ENCODE measurements around the gene PLXNB3. TPM values are rescaled to one million over a fixed set of nuclear protein-coding genes. Genes with fewer than 3 reads are reported as not detected.
A peak's percentile ranks its signal among the peaks of the same experiment; 100 is the strongest.
"Not testable (repeated sequence)": the region's sequence is repeated elsewhere in the genome, so short reads cannot be mapped to it uniquely, and the experiment has no call there.

PLXNB3 gene
- total RNA-seq: 1 to 10 TPM; 5.9 to 7.1 TPM
- long read RNA-seq, partial matches to known transcripts: 2 of 5 reads
- long read RNA-seq, other reads (novel, unspliced or antisense): 3 of 5 reads

DNA sequence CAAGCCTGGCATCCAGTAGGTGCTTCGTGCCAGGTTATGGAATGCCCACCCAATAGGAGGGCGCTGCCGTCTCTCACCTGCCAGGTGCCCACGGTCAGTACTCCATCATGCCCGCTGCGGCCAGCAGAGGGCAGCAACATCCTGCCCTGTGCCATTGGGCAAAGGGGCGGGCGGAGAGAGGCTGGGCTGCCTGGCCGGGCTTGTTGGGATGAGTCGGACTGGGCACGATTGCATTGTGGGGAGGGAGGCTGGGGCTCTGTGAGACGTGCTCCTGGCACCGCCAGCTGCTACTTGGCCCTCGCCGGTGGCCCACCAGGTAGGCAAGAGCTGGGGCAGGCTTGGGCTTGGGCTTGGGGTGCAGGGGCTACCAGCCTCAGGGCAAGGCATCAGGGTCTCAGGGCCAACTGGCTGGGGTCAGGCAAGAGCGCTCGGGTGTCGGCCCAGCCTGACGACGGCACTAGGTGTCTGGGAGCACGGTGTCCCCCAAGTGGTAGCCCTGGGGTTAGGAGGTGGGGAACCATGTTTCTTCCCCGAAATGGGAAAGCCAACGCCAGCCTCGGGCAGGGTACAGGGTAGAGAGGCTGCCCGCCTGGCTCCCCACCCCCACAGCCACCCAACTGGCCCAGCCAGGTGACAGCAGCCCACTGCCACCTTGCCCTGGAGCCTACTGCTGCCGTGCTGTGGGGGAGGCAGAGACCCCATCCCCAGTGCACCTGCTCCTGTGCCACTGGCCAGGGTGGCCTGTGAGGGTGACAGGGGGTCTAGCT, at the start of gene PLXNB3:
PLXNB3 (plus strand) TSS at position 261 of the 767 bp plus-strand sequence. CDS start 1,287 bp downstream, outside the sequence.
- peak; percentile 83 for DNase-seq
- intact Hi-C loops (cut with DNase I): loop anchor here (5.0 kb wide), 2 partner anchors 188 to 193 kb away; no protein-coding TSS in a partner anchor
- peak; percentile 81 to 84 for ATAC-seq

DNA sequence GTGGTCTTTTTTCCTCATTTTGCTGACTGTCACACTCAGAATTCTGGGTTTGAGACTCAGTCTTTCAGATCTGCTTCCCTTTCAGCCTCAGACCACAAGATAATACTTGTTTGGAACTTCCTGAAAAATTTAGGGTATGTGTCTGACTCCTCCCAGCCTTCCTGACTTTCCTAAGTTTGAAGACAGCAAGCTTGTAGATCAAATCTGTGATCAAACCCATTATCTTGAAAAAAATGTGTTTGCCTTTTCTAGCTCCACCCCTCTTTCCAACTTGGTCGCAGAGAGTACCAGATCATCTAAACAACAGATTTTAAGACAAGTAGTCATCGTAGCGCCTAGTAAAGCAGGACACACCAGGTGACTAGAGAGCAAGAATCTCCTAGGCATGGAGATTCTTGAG, 49.8 kb upstream of the PLXNB3 start:
- intact Hi-C loops (cut with DNase I): no loop called here
- no peak for ATAC-seq
- DNase-seq: no peak

DNA sequence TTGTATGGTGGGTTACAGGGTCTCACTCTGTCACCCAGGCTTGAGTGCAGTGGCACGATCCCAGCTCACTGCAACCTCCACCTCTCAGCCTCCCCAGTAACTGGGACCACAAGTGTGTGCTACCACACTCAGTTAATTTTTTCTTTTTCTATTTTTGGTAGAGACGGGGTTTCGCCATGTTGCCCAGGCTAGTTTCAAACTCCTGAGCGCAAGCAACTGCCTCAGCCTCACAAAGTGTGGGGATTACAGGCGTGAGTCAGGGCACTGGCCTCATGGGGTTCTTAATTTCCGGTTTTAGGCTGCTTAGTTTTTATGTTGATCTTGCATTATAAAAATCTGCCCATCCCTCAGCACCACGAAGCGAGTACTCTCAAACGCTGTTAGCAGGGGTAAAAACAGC, 46.6 kb upstream of the PLXNB3 start:
- intact Hi-C loops (cut with DNase I): no loop called here
- DNase-seq (no peak), ATAC-seq (no peak)

DNA sequence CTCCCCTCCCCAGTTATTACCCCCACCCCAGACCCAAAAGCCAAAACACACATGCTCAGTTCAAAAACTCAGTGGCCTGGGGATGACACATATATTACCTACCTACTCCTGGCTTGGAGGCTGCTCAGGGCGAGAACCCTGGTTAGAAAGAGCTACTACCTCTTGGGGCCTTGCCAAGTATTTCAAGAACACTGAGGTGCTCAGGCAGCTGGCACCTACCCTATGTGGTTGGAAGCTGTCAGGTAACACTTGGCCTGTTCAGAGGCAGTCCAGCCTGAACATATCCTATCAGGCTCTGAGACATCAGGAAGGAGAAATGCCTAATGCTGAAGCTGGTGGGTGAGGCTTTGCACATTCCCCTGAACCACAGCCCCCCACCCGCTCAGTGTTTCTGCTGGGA, 44.8 kb upstream of the PLXNB3 start:
- no peak for ATAC-seq
- intact Hi-C loops (cut with DNase I): no loop called here
- no peak for DNase-seq

DNA sequence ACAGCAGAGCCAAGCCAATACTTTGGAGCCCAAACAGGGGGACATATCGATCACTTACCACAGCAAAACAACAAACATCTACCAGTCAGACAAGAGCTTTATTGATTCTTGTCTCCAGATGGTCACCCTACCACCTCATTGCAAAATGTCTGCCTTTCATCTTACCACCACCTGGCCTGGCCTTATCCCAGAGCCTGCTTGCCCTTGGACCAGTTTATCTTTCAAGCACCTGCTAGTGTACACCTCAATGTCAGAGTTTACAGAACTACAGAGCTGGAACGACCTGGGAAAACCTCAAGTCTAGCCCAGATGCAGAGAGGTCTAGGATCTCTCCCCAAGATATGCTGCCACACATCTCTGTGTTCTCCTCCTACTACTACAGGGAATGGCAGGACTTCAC, 44.3 kb upstream of the PLXNB3 start:
- no peak for DNase-seq
- intact Hi-C loops (cut with DNase I): no loop called here
- ATAC-seq: no peak

DNA sequence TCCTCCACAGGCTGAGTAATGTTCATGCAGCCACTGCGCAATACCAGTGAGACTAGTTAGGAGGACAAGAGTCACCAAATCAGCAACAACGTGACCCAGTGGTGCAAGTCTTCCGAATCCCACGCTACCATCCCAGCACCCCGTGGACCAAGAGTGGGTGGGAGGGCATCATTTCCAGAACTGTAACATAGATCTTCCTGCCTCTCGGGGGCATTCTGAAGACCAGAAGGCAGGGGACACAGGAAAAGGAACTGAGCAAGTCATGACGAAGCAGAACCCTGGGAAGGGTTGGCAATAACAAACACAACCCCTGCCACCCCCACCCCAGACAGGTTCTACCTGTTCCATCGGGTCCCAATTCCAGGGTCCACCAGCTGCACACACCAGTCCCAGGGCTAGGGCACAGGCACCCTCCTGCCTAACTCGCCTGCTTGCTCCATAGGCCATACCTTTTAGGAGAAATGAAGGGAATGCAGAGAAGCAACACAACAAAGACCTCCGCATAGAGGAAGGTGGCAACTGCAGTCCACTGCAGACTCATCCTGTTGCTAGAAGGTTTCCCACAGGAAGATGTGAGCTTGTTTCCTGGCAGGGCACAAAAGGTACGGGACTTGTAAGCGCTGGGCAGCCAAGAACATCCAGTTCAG, 41.2 kb upstream of the PLXNB3 start:
- intact Hi-C loops (cut with DNase I): no loop called here
- DNase-seq: no peak
- no peak for ATAC-seq

DNA sequence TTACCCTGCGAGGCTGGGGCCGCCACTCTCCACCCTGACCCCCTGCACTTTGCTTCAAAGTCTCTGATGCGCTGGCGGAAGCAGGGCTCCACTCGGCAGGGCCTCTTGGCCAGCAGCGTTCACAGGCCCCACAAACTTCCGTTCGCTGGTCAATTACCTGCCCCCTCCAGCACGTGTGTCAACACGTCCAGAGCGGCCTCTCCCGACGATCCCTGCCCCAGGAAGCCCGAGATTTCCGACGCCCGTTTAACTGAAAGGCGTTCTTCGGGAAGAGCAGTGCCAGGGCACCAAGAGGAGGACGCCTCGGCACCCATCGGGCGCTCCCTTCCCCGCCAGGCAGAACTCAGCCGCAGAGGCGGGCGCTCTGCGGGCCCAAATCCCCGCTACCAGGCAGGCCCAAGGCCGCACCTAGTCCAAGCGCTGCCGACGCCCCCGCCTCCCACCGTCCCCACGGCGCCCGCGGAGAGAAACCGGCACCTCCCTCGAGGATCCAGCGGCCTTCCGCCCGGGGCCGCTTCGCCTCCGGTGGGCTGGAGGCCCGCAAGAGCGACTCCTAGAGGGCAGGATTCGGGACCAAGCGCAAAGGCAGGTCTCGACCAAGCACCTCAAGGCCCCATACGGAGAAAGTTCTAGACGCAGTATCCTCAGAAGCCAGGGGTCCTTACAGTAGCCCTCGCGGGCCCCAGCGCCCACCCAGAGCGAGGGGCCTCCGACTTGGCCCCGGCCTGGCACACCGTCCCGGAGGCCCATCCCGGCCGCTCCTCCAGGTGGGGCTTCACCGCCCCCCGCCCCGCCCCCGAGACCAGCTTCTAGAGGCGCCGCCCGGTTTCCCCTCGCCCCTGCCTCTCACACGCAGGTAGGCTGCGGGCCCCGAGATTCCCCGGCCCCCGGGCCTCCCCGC, 40.4 kb upstream of the PLXNB3 start:
- peak; percentile 1 to 6 for ATAC-seq
- intact Hi-C loops (cut with DNase I): no loop called here
- peak; percentile 50 for DNase-seq

DNA sequence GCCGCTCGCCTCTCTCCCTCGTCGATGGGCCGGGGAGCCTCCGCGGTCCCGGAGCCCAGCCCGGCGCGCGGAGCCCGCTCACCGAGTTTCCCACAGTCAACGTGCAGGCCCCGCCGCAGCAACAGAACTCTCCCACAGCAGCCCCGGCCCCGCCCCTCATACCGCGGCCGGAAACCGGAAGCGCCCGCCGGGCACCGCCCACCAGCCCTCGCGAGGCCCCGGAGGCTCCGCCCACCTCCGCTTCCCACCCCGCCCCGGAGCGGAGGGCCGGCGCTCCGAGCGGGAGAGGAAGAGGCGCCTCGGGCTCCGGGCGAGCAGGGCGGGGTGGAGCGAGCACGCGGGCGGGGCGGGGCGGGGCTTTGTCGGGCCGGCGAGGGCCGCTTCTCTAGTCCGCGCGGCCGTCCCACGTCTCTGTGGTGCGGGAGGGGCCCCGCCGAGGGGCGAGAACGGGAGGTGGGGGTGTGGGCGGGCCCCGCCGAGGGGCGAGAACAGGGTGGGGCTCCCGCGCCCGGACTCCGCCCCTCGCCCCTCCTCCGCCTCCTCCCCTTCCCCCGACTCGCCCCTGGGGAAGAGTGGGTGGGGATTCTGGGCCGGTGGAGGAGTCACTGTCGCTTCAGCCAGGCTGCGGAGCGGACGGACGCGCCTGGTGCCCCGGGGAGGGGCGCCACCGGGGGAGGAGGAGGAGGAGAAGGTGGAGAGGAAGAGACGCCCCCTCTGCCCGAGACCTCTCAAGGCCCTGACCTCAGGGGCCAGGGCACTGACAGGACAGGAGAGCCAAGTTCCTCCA, 39.6 kb upstream of the PLXNB3 start, which contains the start of the genes ABCD1 and BCAP31:
ABCD1 (plus strand) TSS at position 605 of the 787 bp plus-strand sequence. CDS start 411 bp downstream, outside the sequence.
BCAP31 (minus strand) TSS at position 136 of the 787 bp plus-strand sequence. CDS start 1,143 bp downstream, outside the sequence.
- peak; percentile 87 for DNase-seq
- intact Hi-C loops (cut with DNase I): no loop called here
- ATAC-seq: peak; percentile 85

DNA sequence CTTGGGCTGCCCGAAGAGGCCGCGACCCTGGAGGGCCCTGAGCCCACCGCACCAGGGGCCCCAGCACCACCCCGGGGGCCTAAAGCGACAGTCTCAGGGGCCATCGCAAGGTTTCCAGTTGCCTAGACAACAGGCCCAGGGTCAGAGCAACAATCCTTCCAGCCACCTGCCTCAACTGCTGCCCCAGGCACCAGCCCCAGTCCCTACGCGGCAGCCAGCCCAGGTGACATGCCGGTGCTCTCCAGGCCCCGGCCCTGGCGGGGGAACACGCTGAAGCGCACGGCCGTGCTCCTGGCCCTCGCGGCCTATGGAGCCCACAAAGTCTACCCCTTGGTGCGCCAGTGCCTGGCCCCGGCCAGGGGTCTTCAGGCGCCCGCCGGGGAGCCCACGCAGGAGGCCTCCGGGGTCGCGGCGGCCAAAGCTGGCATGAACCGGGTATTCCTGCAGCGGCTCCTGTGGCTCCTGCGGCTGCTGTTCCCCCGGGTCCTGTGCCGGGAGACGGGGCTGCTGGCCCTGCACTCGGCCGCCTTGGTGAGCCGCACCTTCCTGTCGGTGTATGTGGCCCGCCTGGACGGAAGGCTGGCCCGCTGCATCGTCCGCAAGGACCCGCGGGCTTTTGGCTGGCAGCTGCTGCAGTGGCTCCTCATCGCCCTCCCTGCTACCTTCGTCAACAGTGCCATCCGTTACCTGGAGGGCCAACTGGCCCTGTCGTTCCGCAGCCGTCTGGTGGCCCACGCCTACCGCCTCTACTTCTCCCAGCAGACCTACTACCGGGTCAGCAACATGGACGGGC, 38.8 kb upstream of the PLXNB3 start:
- ATAC-seq (no peak), DNase-seq (no peak)
- intact Hi-C loops (cut with DNase I): no loop called here

DNA sequence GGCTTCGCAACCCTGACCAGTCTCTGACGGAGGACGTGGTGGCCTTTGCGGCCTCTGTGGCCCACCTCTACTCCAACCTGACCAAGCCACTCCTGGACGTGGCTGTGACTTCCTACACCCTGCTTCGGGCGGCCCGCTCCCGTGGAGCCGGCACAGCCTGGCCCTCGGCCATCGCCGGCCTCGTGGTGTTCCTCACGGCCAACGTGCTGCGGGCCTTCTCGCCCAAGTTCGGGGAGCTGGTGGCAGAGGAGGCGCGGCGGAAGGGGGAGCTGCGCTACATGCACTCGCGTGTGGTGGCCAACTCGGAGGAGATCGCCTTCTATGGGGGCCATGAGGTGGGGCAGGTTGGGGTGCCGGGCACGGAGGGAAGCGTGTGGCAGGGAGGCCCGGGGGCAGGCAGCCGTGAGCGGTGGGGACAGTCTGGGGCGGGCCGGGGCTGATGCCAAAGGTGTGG, 38.2 kb upstream of the PLXNB3 start:
- no peak for DNase-seq
- intact Hi-C loops (cut with DNase I): no loop called here
- ATAC-seq: no peak

DNA sequence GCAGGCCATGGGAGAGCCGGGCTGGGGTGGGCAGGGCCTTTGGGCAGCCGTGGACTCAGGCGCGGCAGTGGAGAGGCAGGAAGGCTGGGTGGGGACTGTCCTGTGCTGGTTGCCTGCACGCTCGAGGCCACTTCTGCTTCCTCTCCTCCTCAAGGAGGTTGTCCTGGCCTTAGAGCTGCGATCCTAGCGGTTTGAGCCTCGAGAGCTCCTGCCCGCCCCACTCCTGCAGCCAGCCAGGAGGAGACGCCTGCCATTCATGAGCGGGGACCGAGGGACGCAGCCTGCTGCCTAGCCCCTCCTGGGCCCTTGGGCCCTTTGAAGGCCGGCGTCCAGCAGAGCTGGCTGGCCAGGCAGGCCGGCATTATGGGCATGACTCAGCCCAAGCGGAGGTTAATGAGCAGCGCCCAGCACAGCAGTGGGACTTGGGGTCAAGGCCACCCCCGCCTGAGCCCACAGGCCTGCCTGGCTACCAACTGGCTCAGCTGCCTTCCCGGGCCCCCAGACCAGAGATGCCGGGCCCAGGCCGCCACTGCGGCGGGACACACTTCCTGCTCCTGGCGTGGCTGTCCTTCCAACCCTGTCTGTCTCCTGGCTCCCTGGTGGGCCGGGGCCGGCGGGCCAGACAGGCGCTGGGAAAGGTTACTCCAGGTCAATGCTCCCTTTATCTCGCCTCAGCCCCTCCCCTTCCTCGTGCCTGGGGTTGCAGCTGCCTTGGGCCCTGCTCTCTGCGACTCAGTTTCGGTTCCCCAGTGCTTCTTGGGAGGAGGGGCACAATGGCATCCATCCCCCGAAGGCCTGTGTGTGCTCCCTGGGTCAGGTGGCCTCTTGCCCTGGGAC, 37.5 kb upstream of the PLXNB3 start:
- DNase-seq (peak; percentile 71), ATAC-seq (peak; percentile 11 to 28)
- intact Hi-C loops (cut with DNase I): no loop called here

DNA sequence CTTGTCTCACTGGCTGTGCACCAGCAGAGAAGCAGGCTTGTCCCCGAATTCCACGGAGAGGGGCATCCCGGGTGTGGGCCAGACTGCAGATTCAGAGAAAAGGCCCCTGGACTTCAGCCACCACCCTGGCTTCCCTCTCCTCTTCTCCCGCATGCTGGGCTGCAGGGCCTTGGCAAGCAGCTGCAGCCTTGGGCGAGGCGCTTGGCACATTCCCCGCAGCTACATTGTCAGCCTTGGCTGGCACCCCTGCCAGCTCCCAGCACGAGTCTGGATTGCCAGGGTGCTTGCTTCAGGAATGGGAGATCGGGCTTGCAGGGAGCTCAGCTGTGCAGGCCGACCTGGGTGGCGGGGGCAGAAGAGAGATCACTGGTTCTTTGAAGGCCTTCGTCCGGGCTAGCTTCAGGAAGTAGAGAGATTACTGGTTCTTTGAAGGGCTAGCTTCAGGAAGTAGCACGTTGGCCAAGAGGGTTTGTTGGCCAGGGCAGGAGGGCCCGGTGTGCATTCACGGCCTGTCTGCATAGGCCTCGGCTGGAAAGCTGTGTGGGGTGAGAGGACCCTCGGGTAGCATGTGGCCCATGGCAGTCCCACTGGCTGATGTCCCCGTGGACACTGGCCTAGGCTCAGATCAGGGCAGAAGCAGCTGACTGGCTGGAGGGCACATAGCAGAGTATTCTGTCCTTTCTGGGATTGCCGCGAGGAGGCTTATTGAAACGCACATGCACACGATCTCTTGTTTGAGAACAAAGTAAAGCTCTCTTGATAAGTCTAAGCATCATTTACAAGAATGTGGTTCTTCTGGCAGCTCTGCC, 36.7 kb upstream of the PLXNB3 start:
- peak; percentile 8 to 12 for ATAC-seq
- intact Hi-C loops (cut with DNase I): no loop called here
- peak; percentile 53 for DNase-seq

DNA sequence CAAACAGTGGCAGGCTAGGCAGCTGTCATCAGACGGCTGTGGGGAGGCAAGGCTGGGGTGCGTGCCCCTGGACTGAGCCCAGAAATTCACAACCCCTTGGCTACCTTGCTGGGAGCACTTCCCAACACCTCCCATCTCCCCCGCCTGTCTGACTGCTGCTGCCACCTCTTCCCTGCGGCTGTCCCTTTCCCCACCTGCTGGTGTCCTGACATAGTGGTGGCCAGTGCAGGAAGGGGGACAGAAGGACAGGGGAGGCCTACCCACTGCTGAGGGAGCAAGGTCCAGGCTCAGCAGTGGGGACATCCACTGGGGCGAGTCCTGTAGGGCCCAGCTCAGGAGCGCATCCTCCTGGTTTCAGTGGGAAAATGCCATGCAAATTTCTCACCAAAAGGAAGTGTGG, 36.0 kb upstream of the PLXNB3 start:
- intact Hi-C loops (cut with DNase I): no loop called here
- no peak for DNase-seq
- ATAC-seq: no peak

DNA sequence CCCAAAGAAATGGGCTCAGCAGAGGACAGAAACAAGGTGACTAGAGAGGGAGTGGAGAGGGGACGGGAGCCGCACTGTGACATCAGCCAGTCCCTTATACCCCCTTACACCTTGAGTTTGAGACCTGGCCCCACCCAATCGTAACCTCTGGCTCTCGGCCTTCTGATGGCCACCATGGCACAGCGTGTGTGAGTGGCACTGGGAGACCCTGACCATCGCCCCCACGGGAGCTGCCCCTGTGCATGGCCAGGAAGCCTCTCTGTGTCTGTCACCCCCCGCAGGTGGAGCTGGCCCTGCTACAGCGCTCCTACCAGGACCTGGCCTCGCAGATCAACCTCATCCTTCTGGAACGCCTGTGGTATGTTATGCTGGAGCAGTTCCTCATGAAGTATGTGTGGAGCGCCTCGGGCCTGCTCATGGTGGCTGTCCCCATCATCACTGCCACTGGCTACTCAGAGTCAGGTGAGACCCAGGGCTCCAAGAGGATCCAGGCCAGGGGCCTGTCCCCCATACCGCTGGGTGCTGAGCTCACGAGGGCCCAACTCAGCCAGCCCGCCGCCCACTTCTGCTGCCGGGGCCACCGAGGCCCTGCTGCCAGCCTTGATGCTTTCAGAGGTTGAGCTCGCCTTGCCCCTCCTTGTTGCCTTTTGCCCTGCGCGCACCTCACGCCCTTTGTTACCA, 35.0 kb upstream of the PLXNB3 start:
- DNase-seq (no peak), ATAC-seq (no peak)
- intact Hi-C loops (cut with DNase I): no loop called here

DNA sequence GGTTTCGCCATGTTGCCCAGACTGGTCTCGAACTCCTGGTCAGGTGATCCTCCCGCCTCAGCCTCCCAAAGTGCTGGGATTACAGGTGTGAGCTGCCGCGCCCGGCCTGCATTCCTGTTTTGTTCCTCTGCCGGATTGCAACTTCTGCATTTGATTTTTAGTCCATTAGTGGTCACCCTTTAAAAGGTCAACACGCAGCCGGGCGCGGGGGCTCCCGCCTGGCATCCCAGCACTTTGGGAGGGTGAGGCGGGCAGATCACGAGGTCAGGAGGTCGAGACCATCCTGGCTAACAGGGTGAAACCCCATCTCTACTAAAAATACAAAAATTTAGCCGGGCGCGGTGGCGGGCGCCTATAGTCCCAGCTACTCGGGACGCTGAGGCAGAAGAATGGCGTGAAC, 33.9 kb upstream of the PLXNB3 start:
- intact Hi-C loops (cut with DNase I); ATAC-seq; DNase-seq: not testable (repeated sequence)
